Hair follicle dermal papilla cell (primary cell): ENCODE data around the gene RSBN1L. TPM values are rescaled to one million over a fixed set of nuclear protein-coding genes. Genes with fewer than 3 reads are reported as not detected.

Experiments
- total RNA-seq: library from RNA; depleted of rRNA; stranded (reverse); fragments of >200 nt; gene quantifications from 2 replicates; pipeline ENCODE4 v1.2.3, GENCODE V29; 2012

Gene RSBN1L
- total RNA-seq, result 11.8 and 17.5 TPM in 2 replicates

DNA sequence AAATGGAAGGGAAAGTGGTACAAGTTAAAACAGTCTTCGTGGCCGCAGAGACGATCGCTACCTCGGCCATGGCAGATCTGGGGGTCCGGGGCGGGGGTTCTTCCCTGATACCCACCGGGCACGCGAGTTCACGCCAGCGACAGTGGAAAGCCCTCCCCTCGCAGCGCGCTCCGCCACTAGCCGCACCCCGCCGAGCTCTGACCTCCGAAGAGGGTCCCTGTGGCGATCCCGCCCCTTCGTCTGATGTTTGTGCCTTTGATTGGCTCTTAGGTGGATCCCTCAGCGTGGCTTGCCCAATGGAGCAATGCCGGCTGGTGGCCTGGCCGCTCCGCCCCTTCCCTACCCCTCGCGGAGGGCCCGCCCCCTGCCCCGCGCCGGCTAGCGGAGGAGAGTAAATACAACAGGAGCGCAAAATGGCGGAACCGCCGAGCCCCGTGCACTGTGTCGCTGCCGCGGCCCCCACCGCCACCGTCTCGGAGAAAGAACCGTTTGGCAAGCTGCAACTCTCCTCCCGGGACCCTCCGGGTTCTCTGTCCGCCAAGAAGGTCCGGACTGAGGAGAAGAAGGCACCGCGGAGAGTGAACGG, at the start of gene RSBN1L:
Gene RSBN1L, plus strand, starts transcription at position 403 of the 586 bp plus-strand sequence. Its CDS starts 11 bp downstream, at position 414.

GRCh38 chr7:77798394-77799077, 102.3 kb downstream of the RSBN1L start, which contains the start of the genes PHTF2 and TMEM60:
PHTF2 (plus strand) TSS chr7:77798773.
TMEM60 (minus strand) TSS chr7:77798434; CDS start chr7:77794373, 4,061 bp downstream.

Other genes with a start within 250 kb of the RSBN1L start
- gene PTPN12, start 159.2 kb upstream of the RSBN1L start, total RNA-seq, result 56.6 and 78.2 TPM in 2 replicates
- 12.5 and 12.9 TPM in 2 replicates for gene TMEM60, start 102.0 kb downstream of the RSBN1L start, total RNA-seq
- gene PHTF2, start 102.3 kb downstream of the RSBN1L start, total RNA-seq, result 30.0 and 30.2 TPM in 2 replicates